Measurements from ENCODE around the gene SLC6A19.

SLC6A19 gene

GRCh38 chr5:1253456-1254105, 52.2 kb downstream of the SLC6A19 start:
- Histone ChIP-seq H3K4me2 (ENCODE audit: low read length, poor library complexity, severe bottlenecking) (no peak overlapping the region), H3K4ac (ENCODE audit: low read depth in 1 of 2, low read length in 2 of 2) (no peak overlapping the region), H2BK120ac (ENCODE audit: low read depth, low read length) (no peak overlapping the region), H3K27me3 (ENCODE audit: control insufficient read depth in 1 of 2, insufficient read depth in 1 of 2, low read length in 2 of 2) (peaks cover 7 to 20% of the 10 kb centered on the region in 2 experiments), H2BK5ac (ENCODE audit: low read depth, low read length, poor library complexity, severe bottlenecking) (no peak overlapping the region), H3K14ac (ENCODE audit: low read length in 2 of 2) (no peak overlapping the region), H3K4me1 (ENCODE audit: control insufficient read depth, insufficient read depth, low read depth, low read length) (no peaks in the 10 kb centered on the region), H3K27ac (ENCODE audit: low read length, poor library complexity, severe bottlenecking) (no peak overlapping the region), H2AK5ac (ENCODE audit: low read length, severe bottlenecking) (no peak overlapping the region), H3K9me3 (ENCODE audit: control insufficient read depth, low read length) (no peaks in the 10 kb centered on the region), H4K91ac (ENCODE audit: low read length) (no peak overlapping the region), H3K9ac (ENCODE audit: low read length) (no peak overlapping the region), H2BK15ac (ENCODE audit: low read depth, poor library complexity, severe bottlenecking) (no peak overlapping the region), H3K23ac (ENCODE audit: low read length in 2 of 2) (no peak overlapping the region), H4K8ac (ENCODE audit: low read length) (no peak overlapping the region), H3K4me3 (ENCODE audit: insufficient read depth in 1 of 2, low read depth in 1 of 2, low read length in 2 of 2) (no peak overlapping the region), H3K18ac (ENCODE audit: low read depth in 1 of 2, low read length in 2 of 2) (no peak overlapping the region), H2BK12ac (ENCODE audit: low read length in 2 of 2) (no peak overlapping the region), H3K79me1 (replicated peaks; ENCODE audit: low read length, poor library complexity, severe bottlenecking) (no peaks in the 10 kb centered on the region), H2AFZ (ENCODE audit: low read depth, low read length) (no peak overlapping the region), H3K36me3 (ENCODE audit: control insufficient read depth in 1 of 2, insufficient read depth in 2 of 2, low read depth in 1 of 2, low read length in 2 of 2) (no peaks in the 10 kb centered on the region)
- 92% methylated on average over 33 of the region's 33 CpGs for WGBS
- no peak for DNase-seq

- no peak overlapping the region for H4K8ac ChIP-seq (ENCODE audit: low read length)
- H3K4me1 ChIP-seq (ENCODE audit: control insufficient read depth, insufficient read depth, low read depth, low read length), result no peaks in the 10 kb centered on the region
- no peak for DNase-seq
- H2BK15ac ChIP-seq (ENCODE audit: low read depth, poor library complexity, severe bottlenecking), result no peak overlapping the region
- H3K23ac ChIP-seq (ENCODE audit: low read length in 2 of 2), result no peak overlapping the region
- H3K36me3 ChIP-seq (ENCODE audit: control insufficient read depth in 1 of 2, insufficient read depth in 2 of 2, low read depth in 1 of 2, low read length in 2 of 2), result no peaks in the 10 kb centered on the region
- H3K4me2 ChIP-seq (ENCODE audit: low read length, poor library complexity, severe bottlenecking), result no peak overlapping the region
- peaks cover 2 to 18% of the 10 kb centered on the region in 2 experiments for H3K27me3 ChIP-seq (ENCODE audit: control insufficient read depth in 1 of 2, insufficient read depth in 1 of 2, low read length in 2 of 2)
- WGBS, result 90% methylated on average over 19 of the region's 19 CpGs
- no peak overlapping the region for H2BK5ac ChIP-seq (ENCODE audit: low read depth, low read length, poor library complexity, severe bottlenecking)
- H2BK120ac ChIP-seq (ENCODE audit: low read depth, low read length), result no peak overlapping the region
- no peak overlapping the region for H3K27ac ChIP-seq (ENCODE audit: low read length, poor library complexity, severe bottlenecking)
- no peak overlapping the region for H3K14ac ChIP-seq (ENCODE audit: low read length in 2 of 2)
- no peak overlapping the region for H2AFZ ChIP-seq (ENCODE audit: low read depth, low read length)
- no peak overlapping the region for H2BK12ac ChIP-seq (ENCODE audit: low read length in 2 of 2)
- H4K91ac ChIP-seq (ENCODE audit: low read length), result no peak overlapping the region
- H3K9ac ChIP-seq (ENCODE audit: low read length), result no peak overlapping the region
- no peak overlapping the region for H2AK5ac ChIP-seq (ENCODE audit: low read length, severe bottlenecking)
- H3K4me3 ChIP-seq (ENCODE audit: insufficient read depth in 1 of 2, low read depth in 1 of 2, low read length in 2 of 2), result no peak overlapping the region
- H3K4ac ChIP-seq (ENCODE audit: low read depth in 1 of 2, low read length in 2 of 2), result no peak overlapping the region
- H3K79me1 ChIP-seq (replicated peaks; ENCODE audit: low read length, poor library complexity, severe bottlenecking), result no peaks in the 10 kb centered on the region
- no peaks in the 10 kb centered on the region for H3K9me3 ChIP-seq (ENCODE audit: control insufficient read depth, low read length)
- no peak overlapping the region for H3K18ac ChIP-seq (ENCODE audit: low read depth in 1 of 2, low read length in 2 of 2)
Measured at GRCh38 chr5:1254196-1254595, 52.8 kb downstream of the SLC6A19 start.

- peak overlapping the region in 1 of 2 experiments; percentile 2 for H3K4me3 ChIP-seq (ENCODE audit: insufficient read depth in 1 of 2, low read depth in 1 of 2, low read length in 2 of 2)
- H2AK5ac ChIP-seq (ENCODE audit: low read length, severe bottlenecking), result no peak overlapping the region
- no peak overlapping the region for H2BK5ac ChIP-seq (ENCODE audit: low read depth, low read length, poor library complexity, severe bottlenecking)
- no peak overlapping the region for H4K8ac ChIP-seq (ENCODE audit: low read length)
- H3K4ac ChIP-seq (ENCODE audit: low read depth in 1 of 2, low read length in 2 of 2), result no peak overlapping the region
- DNase-seq, result no peak
- no peak overlapping the region for H4K91ac ChIP-seq (ENCODE audit: low read length)
- no peak overlapping the region for H3K18ac ChIP-seq (ENCODE audit: low read depth in 1 of 2, low read length in 2 of 2)
- no peak overlapping the region for H2BK120ac ChIP-seq (ENCODE audit: low read depth, low read length)
- no peak overlapping the region for H3K14ac ChIP-seq (ENCODE audit: low read length in 2 of 2)
- H3K27me3 ChIP-seq (ENCODE audit: control insufficient read depth in 1 of 2, insufficient read depth in 1 of 2, low read length in 2 of 2), result peaks cover 0 to 18% of the 10 kb centered on the region in 2 experiments
- H3K79me1 ChIP-seq (replicated peaks; ENCODE audit: low read length, poor library complexity, severe bottlenecking), result no peaks in the 10 kb centered on the region
- no peak overlapping the region for H3K23ac ChIP-seq (ENCODE audit: low read length in 2 of 2)
- H2BK15ac ChIP-seq (ENCODE audit: low read depth, poor library complexity, severe bottlenecking), result no peak overlapping the region
- H3K27ac ChIP-seq (ENCODE audit: low read length, poor library complexity, severe bottlenecking), result no peak overlapping the region
- WGBS, result 88% methylated on average over 16 of the region's 16 CpGs
- H2AFZ ChIP-seq (ENCODE audit: low read depth, low read length), result no peak overlapping the region
- H2BK12ac ChIP-seq (ENCODE audit: low read length in 2 of 2), result no peak overlapping the region
- no peaks in the 10 kb centered on the region for H3K36me3 ChIP-seq (ENCODE audit: control insufficient read depth in 1 of 2, insufficient read depth in 2 of 2, low read depth in 1 of 2, low read length in 2 of 2)
- no peaks in the 10 kb centered on the region for H3K9me3 ChIP-seq (ENCODE audit: control insufficient read depth, low read length)
- H3K9ac ChIP-seq (ENCODE audit: low read length), result no peak overlapping the region
- H3K4me1 ChIP-seq (ENCODE audit: control insufficient read depth, insufficient read depth, low read depth, low read length), result no peaks in the 10 kb centered on the region
- H3K4me2 ChIP-seq (ENCODE audit: low read length, poor library complexity, severe bottlenecking), result no peak overlapping the region
Measured at GRCh38 chr5:1255081-1255561, 53.7 kb downstream of the SLC6A19 start.

GRCh38 chr5:1256776-1257175, 55.4 kb downstream of the SLC6A19 start:
- Histone ChIP-seq H3K23ac (ENCODE audit: low read length in 2 of 2) (no peak overlapping the region), H3K36me3 (ENCODE audit: control insufficient read depth in 1 of 2, insufficient read depth in 2 of 2, low read depth in 1 of 2, low read length in 2 of 2) (no peaks in the 10 kb centered on the region), H3K9me3 (ENCODE audit: control insufficient read depth, low read length) (peaks cover 14% of the 10 kb centered on the region), H3K14ac (ENCODE audit: low read length in 2 of 2) (no peak overlapping the region), H2BK15ac (ENCODE audit: low read depth, poor library complexity, severe bottlenecking) (no peak overlapping the region), H3K4me2 (ENCODE audit: low read length, poor library complexity, severe bottlenecking) (no peak overlapping the region), H3K27ac (ENCODE audit: low read length, poor library complexity, severe bottlenecking) (no peak overlapping the region), H2AK5ac (ENCODE audit: low read length, severe bottlenecking) (no peak overlapping the region), H3K18ac (ENCODE audit: low read depth in 1 of 2, low read length in 2 of 2) (no peak overlapping the region), H2BK5ac (ENCODE audit: low read depth, low read length, poor library complexity, severe bottlenecking) (no peak overlapping the region), H3K4me3 (ENCODE audit: insufficient read depth in 1 of 2, low read depth in 1 of 2, low read length in 2 of 2) (no peak overlapping the region), H3K4ac (ENCODE audit: low read depth in 1 of 2, low read length in 2 of 2) (no peak overlapping the region), H3K27me3 (ENCODE audit: control insufficient read depth in 1 of 2, insufficient read depth in 1 of 2, low read length in 2 of 2) (peaks cover 0 to 16% of the 10 kb centered on the region in 2 experiments), H2BK12ac (ENCODE audit: low read length in 2 of 2) (no peak overlapping the region), H3K9ac (ENCODE audit: low read length) (no peak overlapping the region), H3K79me1 (replicated peaks; ENCODE audit: low read length, poor library complexity, severe bottlenecking) (no peaks in the 10 kb centered on the region), H3K4me1 (ENCODE audit: control insufficient read depth, insufficient read depth, low read depth, low read length) (no peaks in the 10 kb centered on the region), H4K8ac (ENCODE audit: low read length) (no peak overlapping the region), H2BK120ac (ENCODE audit: low read depth, low read length) (no peak overlapping the region), H4K91ac (ENCODE audit: low read length) (no peak overlapping the region), H2AFZ (ENCODE audit: low read depth, low read length) (no peak overlapping the region)
- no peak for DNase-seq
- WGBS, result 84% methylated on average over 23 of the region's 23 CpGs

All from mesenchymal stem cell (in vitro differentiated cells and primary cell).